Mesothelial cell of epicardium (in vitro differentiated cells): ENCODE results near the gene RUNX2. TPM values are rescaled to one million over a fixed set of nuclear protein-coding genes. Genes with fewer than 3 reads are reported as not detected.

Experiments used
- DNase-seq, 2 experiments: peaks; one replicate each; pipeline ENCODE4 v3.0.0; 2021; ENCODE audit warnings: low spot score in 2 of 2; ENCODE audit not compliant: unreplicated experiment in 2 of 2
- H3K27ac Mint-ChIP-seq: 2 replicates; pipeline ENCODE4 v1.8.0; 2021; ENCODE audit warnings: mixed read lengths
- H3K27me3 Mint-ChIP-seq: 2 replicates; pipeline ENCODE4 v1.8.0; 2021; ENCODE audit warnings: low read depth, mixed read lengths
- H3K36me3 Mint-ChIP-seq: 2 replicates; pipeline ENCODE4 v1.8.0; 2021; ENCODE audit warnings: mixed read lengths
- H3K4me1 Mint-ChIP-seq: 2 replicates; pipeline ENCODE4 v1.8.0; 2021; ENCODE audit warnings: mixed read lengths
- H3K4me3 Mint-ChIP-seq: 2 replicates; pipeline ENCODE4 v1.8.0; 2021; ENCODE audit warnings: mild to moderate bottlenecking, moderate library complexity, mixed read lengths
- H3K9me3 Mint-ChIP-seq: 2 replicates; pipeline ENCODE4 v1.8.0; 2021; ENCODE audit warnings: mixed read lengths
- total RNA-seq: library from RNA; stranded (reverse); gene quantifications from 3 replicates; pipeline ENCODE4 v1.2.1, GENCODE V29; 2021
- TF ChIP-seq, protein P1 (sequence below): fragments of 200-600 bp; sonication (generic); IDR thresholded peaks from one replicate; pipeline ENCODE4 v1.5.0; 2021; ENCODE audit warnings: antibody characterized with exemption; ENCODE audit not compliant: unreplicated experiment

RUNX2 gene
- total RNA-seq, 1 donor from 2014 or later = 4.4 TPM

DNA sequence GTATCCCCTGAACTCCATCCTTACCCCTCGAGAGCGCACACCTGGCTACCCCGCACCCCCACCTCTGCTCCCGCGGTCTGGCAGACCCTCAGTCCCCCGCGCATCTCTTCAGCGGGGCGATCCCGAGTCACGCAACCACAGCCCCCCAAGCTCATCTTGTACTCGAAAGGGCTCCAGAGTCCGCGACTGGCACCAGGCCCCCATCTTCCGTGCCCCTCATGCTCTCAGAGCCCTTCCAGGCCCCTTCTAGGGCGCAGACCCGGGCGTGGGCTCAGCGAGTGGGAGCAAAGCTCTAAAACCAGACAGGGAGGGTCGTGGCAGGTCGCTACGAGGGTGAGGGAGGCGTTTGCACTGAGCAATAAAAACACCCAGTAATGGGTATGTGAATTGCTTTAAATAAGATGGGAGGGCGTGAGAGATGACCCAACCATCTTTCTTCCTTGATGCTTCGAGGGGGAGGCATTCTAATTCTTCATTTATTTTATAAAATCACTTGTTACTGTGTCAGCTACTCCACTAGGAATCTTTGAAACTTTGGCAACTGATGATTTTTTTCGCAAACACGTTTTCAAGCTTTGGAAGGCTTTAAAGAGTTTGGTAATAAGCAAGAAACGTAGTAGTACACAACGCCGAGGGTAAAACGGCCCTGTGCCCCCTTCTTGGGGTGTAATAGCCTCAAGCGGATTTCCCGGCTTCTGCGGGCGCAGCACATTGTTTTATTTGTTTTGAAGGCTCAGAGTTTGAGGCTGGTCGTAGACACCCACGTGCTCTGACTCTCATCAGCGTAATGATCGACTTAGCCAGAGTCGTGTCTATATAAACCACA is 92.2 kb downstream of the RUNX2 start:
- DNase-seq = peak in 1 of 2 experiments; percentile 40
- Mint-ChIP-seq H3K4me1 (peaks cover 38% of the 10 kb centered on the region), H3K27ac (peak overlapping the region; percentile 9), H3K9me3 (no peaks in the 10 kb centered on the region), H3K4me3 (peak overlapping the region; percentile 92), H3K36me3 (no peaks in the 10 kb centered on the region), H3K27me3 (peaks cover 80% of the 10 kb centered on the region)
- TF ChIP-seq, protein P1, sequence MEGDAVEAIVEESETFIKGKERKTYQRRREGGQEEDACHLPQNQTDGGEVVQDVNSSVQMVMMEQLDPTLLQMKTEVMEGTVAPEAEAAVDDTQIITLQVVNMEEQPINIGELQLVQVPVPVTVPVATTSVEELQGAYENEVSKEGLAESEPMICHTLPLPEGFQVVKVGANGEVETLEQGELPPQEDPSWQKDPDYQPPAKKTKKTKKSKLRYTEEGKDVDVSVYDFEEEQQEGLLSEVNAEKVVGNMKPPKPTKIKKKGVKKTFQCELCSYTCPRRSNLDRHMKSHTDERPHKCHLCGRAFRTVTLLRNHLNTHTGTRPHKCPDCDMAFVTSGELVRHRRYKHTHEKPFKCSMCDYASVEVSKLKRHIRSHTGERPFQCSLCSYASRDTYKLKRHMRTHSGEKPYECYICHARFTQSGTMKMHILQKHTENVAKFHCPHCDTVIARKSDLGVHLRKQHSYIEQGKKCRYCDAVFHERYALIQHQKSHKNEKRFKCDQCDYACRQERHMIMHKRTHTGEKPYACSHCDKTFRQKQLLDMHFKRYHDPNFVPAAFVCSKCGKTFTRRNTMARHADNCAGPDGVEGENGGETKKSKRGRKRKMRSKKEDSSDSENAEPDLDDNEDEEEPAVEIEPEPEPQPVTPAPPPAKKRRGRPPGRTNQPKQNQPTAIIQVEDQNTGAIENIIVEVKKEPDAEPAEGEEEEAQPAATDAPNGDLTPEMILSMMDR = no peak

DNA sequence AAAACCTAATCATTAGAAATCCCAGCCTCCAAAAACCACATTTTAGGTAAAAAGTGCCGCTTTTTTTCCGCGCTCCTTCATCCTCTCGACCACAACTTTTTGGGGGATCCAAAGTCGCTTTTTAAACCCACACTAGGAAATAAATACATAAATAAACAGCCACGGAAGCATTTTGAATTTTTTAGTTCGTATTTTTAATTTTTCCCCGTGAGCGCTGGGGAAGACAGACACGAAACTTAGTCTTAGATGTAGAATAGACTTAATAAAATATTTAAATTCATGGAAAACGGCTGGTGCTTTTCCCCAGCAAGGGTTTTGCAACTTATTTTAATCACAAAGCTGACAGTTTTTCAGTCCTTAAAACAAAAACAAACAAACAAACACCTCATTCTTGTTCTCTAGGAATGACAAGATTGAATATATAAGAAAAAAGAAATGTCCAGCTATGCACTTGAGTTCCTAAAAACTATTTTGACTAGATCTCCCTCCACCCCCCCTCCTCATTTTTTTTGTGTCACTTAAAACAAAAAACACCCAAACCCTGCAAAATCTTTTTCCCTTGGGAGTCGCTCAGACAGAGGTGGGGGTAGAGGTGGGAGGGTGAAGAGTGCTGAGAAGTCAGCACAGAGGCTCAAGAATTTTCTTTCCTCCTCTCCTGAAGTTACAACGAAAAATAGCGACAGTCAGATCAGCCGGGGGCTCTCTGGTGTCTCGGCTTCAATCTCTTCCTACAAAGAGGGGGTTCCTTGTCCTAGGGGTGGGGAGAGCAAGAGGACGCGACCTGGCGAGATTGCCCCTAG is 93.0 kb downstream of the RUNX2 start:
- Mint-ChIP-seq H3K9me3 (no peaks in the 10 kb centered on the region), H3K27ac (peak overlapping the region; percentile 84), H3K36me3 (no peaks in the 10 kb centered on the region), H3K4me1 (peaks cover 38% of the 10 kb centered on the region), H3K4me3 (peak overlapping the region; percentile 92), H3K27me3 (peaks cover 79% of the 10 kb centered on the region)
- TF ChIP-seq, protein P1 = no peak
- no peak for DNase-seq

DNA sequence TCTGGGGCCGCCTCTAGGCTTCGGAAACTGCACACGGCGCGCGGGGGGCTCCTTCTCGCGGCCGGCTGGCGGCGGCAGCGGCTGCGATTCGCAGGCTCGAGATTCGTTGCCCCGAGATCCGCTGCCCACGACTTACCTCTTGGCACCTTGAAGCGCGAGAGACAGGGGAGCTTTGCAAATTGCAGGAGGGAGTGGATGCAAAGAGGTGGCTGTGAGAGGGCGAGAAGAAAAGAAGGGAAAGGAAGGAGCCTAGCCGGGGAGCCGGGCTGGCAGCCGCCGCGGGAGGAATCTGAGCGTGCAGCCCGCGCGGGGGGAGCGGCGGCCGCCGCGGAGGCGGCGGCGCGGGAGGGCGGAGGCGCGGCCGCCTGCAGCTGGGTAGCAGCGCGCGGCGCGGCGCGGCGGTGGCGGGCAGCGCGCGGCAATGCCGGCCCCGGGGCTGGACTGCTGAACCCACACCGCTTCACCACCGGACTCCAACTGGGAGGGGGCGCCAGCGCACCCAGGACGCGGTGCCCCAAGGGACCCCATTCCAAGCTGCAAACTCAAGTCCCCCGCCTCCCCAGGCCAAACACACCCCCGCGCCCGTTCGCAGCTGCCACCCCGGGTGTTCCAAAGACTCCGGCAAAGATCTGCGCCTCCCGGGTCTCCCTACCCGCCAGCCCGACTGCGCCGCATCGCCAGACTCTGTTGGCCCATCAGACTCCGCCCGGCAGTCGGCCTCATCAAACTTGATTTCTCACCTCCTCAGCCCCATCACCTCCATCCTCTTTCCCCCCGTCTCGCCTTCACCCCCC is 93.8 kb downstream of the RUNX2 start:
- Mint-ChIP-seq H3K27me3 (peaks cover 74% of the 10 kb centered on the region), H3K4me3 (peak overlapping the region; percentile 92), H3K36me3 (no peaks in the 10 kb centered on the region), H3K27ac (peak overlapping the region; percentile 84), H3K4me1 (peaks cover 38% of the 10 kb centered on the region), H3K9me3 (no peaks in the 10 kb centered on the region)
- DNase-seq = peak; percentile 33 to 62
- TF ChIP-seq, protein P1 = no peak

DNA sequence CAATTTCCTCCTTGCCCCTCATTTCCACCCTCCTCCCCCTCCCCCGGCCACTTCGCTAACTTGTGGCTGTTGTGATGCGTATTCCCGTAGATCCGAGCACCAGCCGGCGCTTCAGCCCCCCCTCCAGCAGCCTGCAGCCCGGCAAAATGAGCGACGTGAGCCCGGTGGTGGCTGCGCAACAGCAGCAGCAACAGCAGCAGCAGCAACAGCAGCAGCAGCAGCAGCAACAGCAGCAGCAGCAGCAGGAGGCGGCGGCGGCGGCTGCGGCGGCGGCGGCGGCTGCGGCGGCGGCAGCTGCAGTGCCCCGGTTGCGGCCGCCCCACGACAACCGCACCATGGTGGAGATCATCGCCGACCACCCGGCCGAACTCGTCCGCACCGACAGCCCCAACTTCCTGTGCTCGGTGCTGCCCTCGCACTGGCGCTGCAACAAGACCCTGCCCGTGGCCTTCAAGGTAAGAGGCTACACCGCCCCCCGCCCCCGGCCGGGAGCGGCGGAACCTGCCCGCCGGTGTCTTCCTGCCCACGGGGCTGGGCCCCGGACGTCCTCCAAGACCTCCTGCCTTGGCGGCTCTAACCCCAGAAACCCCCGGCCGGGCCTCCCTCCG is 94.5 kb downstream of the RUNX2 start:
- Mint-ChIP-seq H3K27ac (peak overlapping the region; percentile 80), H3K27me3 (peaks cover 73% of the 10 kb centered on the region), H3K4me1 (peaks cover 38% of the 10 kb centered on the region), H3K9me3 (no peaks in the 10 kb centered on the region), H3K36me3 (no peaks in the 10 kb centered on the region), H3K4me3 (peak overlapping the region; percentile 86)
- TF ChIP-seq, protein P1 = no peak
- DNase-seq = no peak

DNA sequence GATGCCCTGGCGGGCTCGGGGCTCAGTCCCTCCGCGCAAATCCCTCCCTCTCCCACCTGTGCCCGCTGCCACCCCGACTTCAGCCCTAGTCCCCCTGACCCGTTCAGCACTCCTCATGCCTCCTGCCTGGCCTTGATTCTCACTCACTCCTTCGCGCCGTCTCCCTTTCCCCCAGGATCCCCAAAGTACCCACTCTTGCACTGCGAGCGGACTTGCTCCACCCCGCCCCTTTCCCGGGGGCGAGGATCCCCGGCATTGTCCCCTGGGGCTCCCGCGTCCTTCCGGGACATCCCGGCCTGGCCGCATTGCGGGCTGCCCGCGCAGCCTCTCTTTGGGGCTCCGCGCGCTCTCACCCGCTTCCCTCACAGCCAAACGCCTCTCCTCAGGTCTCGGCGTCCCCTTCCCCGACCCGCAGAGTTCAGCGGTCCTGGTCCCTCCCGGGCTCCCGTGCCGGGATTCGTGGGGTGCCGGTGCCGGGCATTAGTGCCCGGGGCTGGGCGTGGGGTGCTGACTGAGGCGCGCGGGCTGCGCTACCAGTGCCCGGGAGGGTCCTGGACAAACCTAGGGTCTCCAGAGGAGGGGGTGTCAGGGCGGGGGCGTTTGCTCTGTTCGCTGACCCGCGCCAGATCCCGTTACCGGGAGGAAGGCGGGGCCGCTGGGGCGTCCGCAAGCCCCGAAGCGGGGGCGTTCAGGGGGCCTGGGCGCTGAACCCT is 95.1 kb downstream of the RUNX2 start:
- Mint-ChIP-seq H3K36me3 (no peaks in the 10 kb centered on the region), H3K4me1 (peaks cover 38% of the 10 kb centered on the region), H3K4me3 (peak overlapping the region; percentile 86), H3K9me3 (no peaks in the 10 kb centered on the region), H3K27ac (peak overlapping the region; percentile 48), H3K27me3 (peaks cover 71% of the 10 kb centered on the region)
- DNase-seq = peak; percentile 23 to 56
- TF ChIP-seq, protein P1 = no peak
